HG03066 (cell line): Measurements from ENCODE around the gene SH2D2A.

ENCODE experiments used
- ATAC-seq: cut with Tn5 transposase; IDR thresholded peaks from one replicate; pipeline ENCODE4 v1.9.1; 2021; ENCODE audit warnings: low read depth; ENCODE audit not compliant: unreplicated experiment

SH2D2A gene

GRCh38 chr1:156828400-156829124 is 11.9 kb upstream of the SH2D2A start:
- no peak for ATAC-seq

- ATAC-seq, result no peak
Observed at GRCh38 chr1:156826630-156827029, 10.0 kb upstream of the SH2D2A start.

GRCh38 chr1:156823210-156823790 is 6.7 kb upstream of the SH2D2A start:
- no peak for ATAC-seq

- ATAC-seq, result no peak
Observed at GRCh38 chr1:156822680-156823079, 6.0 kb upstream of the SH2D2A start.

GRCh38 chr1:156821801-156822200 is 5.2 kb upstream of the SH2D2A start:
- no peak for ATAC-seq

- ATAC-seq, result no peak
Observed at GRCh38 chr1:156815961-156816422, 656 bp downstream of the SH2D2A start.

GRCh38 chr1:156815307-156815826 is 1.3 kb downstream of the SH2D2A start:
- no peak for ATAC-seq

GRCh38 chr1:156814571-156815260 is 1.9 kb downstream of the SH2D2A start:
- no peak for ATAC-seq

GRCh38 chr1:156813750-156814570 is 2.7 kb downstream of the SH2D2A start:
- no peak for ATAC-seq

GRCh38 chr1:156813298-156813697 is 3.4 kb downstream of the SH2D2A start:
- no peak for ATAC-seq

GRCh38 chr1:156812293-156812990 is 4.2 kb downstream of the SH2D2A start:
- no peak for ATAC-seq

GRCh38 chr1:156811168-156811567 is 5.5 kb downstream of the SH2D2A start:
- no peak for ATAC-seq

GRCh38 chr1:156809711-156810366 is 6.8 kb downstream of the SH2D2A start:
- ATAC-seq, result no peak

GRCh38 chr1:156809281-156809680 is 7.4 kb downstream of the SH2D2A start:
- ATAC-seq, result no peak

GRCh38 chr1:156808186-156809030 is 8.2 kb downstream of the SH2D2A start:
- no peak for ATAC-seq

GRCh38 chr1:156807627-156808026 is 9.0 kb downstream of the SH2D2A start:
- ATAC-seq, result no peak

GRCh38 chr1:156806512-156807440 is 9.9 kb downstream of the SH2D2A start:
- ATAC-seq, result no peak
